ENCODE data around the gene SAMD5. TPM values are rescaled to one million over a fixed set of nuclear protein-coding genes. Genes with fewer than 3 reads are reported as not detected.

The SAMD5 gene
- total and polyA plus RNA-seq, 8 donors, result 10.5 to 30.3 (median 26.0) TPM

DNA sequence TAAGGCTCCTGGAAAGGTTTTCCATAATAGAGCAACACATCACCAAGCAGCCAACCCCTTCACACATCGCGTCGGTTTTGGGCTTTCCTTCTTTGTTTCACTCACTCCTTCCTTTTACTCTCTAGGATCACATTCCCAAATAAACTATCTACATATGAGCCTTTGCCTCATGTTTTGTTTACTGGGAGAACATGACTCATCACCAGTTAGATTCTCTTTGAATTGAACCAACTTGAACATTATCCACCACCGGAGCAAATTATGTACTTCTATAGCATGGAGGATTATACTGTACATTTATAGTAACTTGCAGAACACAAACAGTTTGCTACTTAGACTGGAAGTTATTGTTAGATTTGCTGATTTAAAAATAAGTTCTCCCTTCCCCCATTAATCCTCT lies 41.0 kb downstream of the SAMD5 start:
- intact Hi-C loops (cut with DNase I), result no loop called here
- H3K4me3 ChIP-seq, result no peak overlapping the region
- no peaks in the 10 kb centered on the region for H3K9me3 ChIP-seq
- TF ChIP-seq, protein P1, sequence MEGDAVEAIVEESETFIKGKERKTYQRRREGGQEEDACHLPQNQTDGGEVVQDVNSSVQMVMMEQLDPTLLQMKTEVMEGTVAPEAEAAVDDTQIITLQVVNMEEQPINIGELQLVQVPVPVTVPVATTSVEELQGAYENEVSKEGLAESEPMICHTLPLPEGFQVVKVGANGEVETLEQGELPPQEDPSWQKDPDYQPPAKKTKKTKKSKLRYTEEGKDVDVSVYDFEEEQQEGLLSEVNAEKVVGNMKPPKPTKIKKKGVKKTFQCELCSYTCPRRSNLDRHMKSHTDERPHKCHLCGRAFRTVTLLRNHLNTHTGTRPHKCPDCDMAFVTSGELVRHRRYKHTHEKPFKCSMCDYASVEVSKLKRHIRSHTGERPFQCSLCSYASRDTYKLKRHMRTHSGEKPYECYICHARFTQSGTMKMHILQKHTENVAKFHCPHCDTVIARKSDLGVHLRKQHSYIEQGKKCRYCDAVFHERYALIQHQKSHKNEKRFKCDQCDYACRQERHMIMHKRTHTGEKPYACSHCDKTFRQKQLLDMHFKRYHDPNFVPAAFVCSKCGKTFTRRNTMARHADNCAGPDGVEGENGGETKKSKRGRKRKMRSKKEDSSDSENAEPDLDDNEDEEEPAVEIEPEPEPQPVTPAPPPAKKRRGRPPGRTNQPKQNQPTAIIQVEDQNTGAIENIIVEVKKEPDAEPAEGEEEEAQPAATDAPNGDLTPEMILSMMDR (IDR thresholded peaks at IDR 0.05), result no peak
- H3K27ac ChIP-seq, result no peak overlapping the region
- no peaks in the 10 kb centered on the region for H3K27me3 ChIP-seq
- DNase-seq, result no peak
- H3K4me1 ChIP-seq, result no peaks in the 10 kb centered on the region
- ATAC-seq, result no peak
- no peaks in the 10 kb centered on the region for H3K36me3 ChIP-seq

DNA sequence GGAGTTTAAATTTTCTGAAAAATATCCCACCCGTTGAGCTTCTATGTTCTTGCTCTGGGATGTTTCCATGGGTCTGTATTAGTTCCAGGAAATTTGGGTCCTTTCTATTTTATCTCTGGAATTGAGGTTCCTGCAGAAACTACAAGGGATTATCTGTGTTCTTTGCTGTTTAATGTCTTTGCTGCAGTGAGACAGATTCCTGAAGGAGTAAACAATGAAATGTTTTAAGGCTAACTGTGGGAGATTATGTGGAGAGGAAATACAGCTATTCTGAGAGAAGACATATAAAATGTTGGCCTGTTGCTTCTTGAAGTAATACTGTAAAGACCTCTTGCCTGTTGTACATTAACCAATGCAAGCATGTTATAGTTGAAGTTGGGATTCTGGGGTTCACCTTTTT lies 43.5 kb downstream of the SAMD5 start:
- TF ChIP-seq, protein P1 (IDR thresholded peaks at IDR 0.05), result no peak
- no peaks in the 10 kb centered on the region for H3K27me3 ChIP-seq
- no peak overlapping the region for H3K27ac ChIP-seq
- no peak overlapping the region for H3K4me3 ChIP-seq
- DNase-seq (no peak), ATAC-seq (no peak)
- no peaks in the 10 kb centered on the region for H3K36me3 ChIP-seq
- H3K4me1 ChIP-seq, result no peaks in the 10 kb centered on the region
- no peaks in the 10 kb centered on the region for H3K9me3 ChIP-seq
- intact Hi-C loops (cut with DNase I), result no loop called here

DNA sequence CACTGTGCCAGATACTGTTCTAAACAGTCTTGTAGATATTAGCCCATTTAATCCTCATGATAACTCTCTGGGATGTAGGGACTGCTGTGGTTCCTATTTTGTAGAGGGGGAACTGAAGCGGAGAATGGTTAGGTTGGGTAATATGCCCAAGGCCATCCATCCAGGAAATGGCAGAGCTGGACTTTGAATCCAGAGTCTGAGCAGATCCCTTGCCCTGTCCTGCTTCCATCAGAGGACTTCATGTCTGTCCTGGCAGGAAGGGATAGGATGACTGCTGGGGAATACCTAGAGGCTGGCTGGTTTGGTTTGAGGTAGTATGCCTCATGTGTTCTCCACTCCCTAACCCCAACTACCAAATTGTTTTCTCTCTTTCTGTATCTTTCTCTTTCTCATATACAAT lies 44.6 kb downstream of the SAMD5 start:
- intact Hi-C loops (cut with DNase I), result no loop called here
- H3K36me3 ChIP-seq, result no peaks in the 10 kb centered on the region
- DNase-seq (no peak), ATAC-seq (no peak)
- no peaks in the 10 kb centered on the region for H3K27me3 ChIP-seq
- H3K4me1 ChIP-seq, result no peaks in the 10 kb centered on the region
- H3K9me3 ChIP-seq, result no peaks in the 10 kb centered on the region
- no peak overlapping the region for H3K4me3 ChIP-seq
- TF ChIP-seq, protein P1 (IDR thresholded peaks at IDR 0.05), result no peak
- no peak overlapping the region for H3K27ac ChIP-seq

DNA sequence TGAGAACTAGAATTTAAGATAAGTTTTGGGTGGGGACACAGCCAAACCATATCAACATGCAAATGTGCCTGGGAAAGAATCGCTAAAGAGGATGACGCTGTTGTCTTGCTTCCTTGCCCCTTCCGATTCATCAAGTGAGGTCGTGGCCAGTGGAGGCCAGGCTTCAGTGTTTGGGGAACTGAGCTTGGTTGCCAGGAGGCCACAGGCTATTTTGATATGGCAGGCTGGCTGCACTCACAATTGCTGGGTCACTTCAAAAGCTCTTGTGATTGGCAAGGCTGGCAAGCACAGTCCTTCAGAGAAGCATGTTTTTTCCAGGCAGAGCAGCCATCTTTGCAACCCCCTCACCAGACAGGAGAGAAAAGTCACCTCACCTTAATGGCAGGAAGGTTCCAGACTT lies 45.8 kb downstream of the SAMD5 start:
- intact Hi-C loops (cut with DNase I), result no loop called here
- no peaks in the 10 kb centered on the region for H3K4me1 ChIP-seq
- no peaks in the 10 kb centered on the region for H3K9me3 ChIP-seq
- H3K27me3 ChIP-seq, result no peaks in the 10 kb centered on the region
- DNase-seq (no peak), ATAC-seq (no peak)
- TF ChIP-seq, protein P1 (IDR thresholded peaks at IDR 0.05), result no peak
- H3K4me3 ChIP-seq, result no peak overlapping the region
- H3K27ac ChIP-seq, result no peak overlapping the region
- no peaks in the 10 kb centered on the region for H3K36me3 ChIP-seq

DNA sequence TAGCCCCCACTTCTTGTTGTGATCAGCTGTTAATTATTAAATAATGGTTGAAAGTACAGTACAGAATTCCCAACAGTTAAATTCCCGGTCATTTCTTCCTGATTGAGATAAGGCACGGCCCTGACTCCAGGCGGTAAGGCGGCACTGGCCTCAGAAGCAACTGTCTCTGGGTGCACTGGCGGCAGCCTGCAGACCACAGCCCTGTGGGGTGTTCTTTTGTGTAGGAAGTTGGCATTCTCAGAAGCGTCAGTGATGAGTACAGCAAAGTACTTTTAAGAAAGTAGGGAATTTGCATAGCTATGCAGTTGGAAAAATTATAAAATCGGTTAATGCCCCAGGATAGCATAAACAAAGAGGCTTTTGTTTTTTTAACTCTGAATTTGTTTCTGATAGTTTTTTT lies 50.5 kb downstream of the SAMD5 start:
- peak; percentile 29 for ATAC-seq

More for the DNA sequence above, 50.5 kb downstream of the SAMD5 start:
- Histone ChIP-seq H3K27ac (peak overlapping the region in 1 of 2 donors; percentile 13), H3K27me3 (no peaks in the 10 kb centered on the region), H3K4me3 (no peak overlapping the region), H3K36me3 (no peaks in the 10 kb centered on the region), H3K4me1 (no peaks in the 10 kb centered on the region), H3K9me3 (no peaks in the 10 kb centered on the region)
- TF ChIP-seq, protein P1 (IDR thresholded peaks at IDR 0.05), result no peak
- intact Hi-C loops (cut with DNase I), result no loop called here
- peak in 1 of 4 donors; percentile 27 for DNase-seq

All from left lung (tissue), 10 donors.